Thyroid gland (tissue), 4 donors: ENCODE data around the gene CDC16. TPM values are rescaled to one million over a fixed set of nuclear protein-coding genes. Genes with fewer than 3 reads are reported as not detected.

ENCODE experiments used
- DNase-seq, 2 donors: peaks; one replicate each; pipeline ENCODE4 v3.0.0-alpha.2; 2019
- H3K27ac ChIP-seq, 3 donors: fragments of 200-600 bp; sonication (generic); 1 replicate in 2 of 3; 2 replicates in 1 of 3; pipeline ENCODE4 v1.5.1; 2016 to 2019; ENCODE audit warnings: mild to moderate bottlenecking in 1 of 3, moderate library complexity in 1 of 3
- H3K27me3 ChIP-seq: fragments of 200-600 bp; sonication (generic); one replicate; pipeline ENCODE4 v1.5.1; 2019
- H3K36me3 ChIP-seq, 2 donors: fragments of 200-600 bp; sonication (generic); one replicate each; pipeline ENCODE4 v1.5.1; 2016 to 2019
- H3K4me1 ChIP-seq, 2 donors: fragments of 200-600 bp; sonication (generic); one replicate each; pipeline ENCODE4 v1.5.1; 2017 to 2019
- H3K4me3 ChIP-seq, 3 donors: fragments of 200-600 bp; sonication (generic); replicated peaks in 1 of 3; 1 replicate in 2 of 3; 2 replicates in 1 of 3; pipeline ENCODE4 v1.5.1; 2016; ENCODE audit warnings: mild to moderate bottlenecking in 1 of 3
- H3K9me3 ChIP-seq: fragments of 200-600 bp; sonication (generic); one replicate; pipeline ENCODE4 v1.5.1; 2017
- POLR2A ChIP-seq, 2 donors: fragments of 450-650 bp; IDR thresholded peaks; one replicate each; pipeline ENCODE4 v1.6.1; 2017; ENCODE audit warnings: antibody characterized with exemption in 2 of 2, mild to moderate bottlenecking in 2 of 2, moderate library complexity in 1 of 2
- WGBS, 2 donors: methylation state at CpG; one replicate each; pipeline ENCODE4 v1.1.5; 2017; 5-methylcytosine and 5-hydroxymethylcytosine counted together
- intact Hi-C: fragments of 100-400 bp; cut with DNase I; formaldehyde crosslinking; loops from one replicate; pipeline ENCODE4 v1.15.1; 2023
- total RNA-seq, 4 donors: library from RNA; depleted of rRNA; stranded (reverse); fragments of >200 nt; gene quantifications; one replicate each; pipeline ENCODE4 v1.2.3, GENCODE V29; 2016
- TF ChIP-seq, protein P1 (sequence below), 6 experiments: fragments of 200-600 bp in 3 of 6; fragments of 450-650 bp in 3 of 6; sonication (generic) in 3 of 6; IDR thresholded peaks; one replicate each; pipeline ENCODE4 v1.5.1; 2016 to 2019; ENCODE audit warnings: antibody characterized with exemption in 6 of 6, mild to moderate bottlenecking in 2 of 6, inconsistent platforms in 1 of 6, moderate library complexity in 1 of 6

Gene CDC16
- total RNA-seq, 4 donors from 2014 or later = 43.9 to 63.5 (median 55.5) TPM

GRCh38 chr13:114266241-114266640 is 31.5 kb downstream of the CDC16 start:
- no peak overlapping the region for H3K4me3 ChIP-seq
- 93 to 98% methylated on average over 5 of the region's 5 CpGs for WGBS, 2 donors
- TF ChIP-seq, protein P1, sequence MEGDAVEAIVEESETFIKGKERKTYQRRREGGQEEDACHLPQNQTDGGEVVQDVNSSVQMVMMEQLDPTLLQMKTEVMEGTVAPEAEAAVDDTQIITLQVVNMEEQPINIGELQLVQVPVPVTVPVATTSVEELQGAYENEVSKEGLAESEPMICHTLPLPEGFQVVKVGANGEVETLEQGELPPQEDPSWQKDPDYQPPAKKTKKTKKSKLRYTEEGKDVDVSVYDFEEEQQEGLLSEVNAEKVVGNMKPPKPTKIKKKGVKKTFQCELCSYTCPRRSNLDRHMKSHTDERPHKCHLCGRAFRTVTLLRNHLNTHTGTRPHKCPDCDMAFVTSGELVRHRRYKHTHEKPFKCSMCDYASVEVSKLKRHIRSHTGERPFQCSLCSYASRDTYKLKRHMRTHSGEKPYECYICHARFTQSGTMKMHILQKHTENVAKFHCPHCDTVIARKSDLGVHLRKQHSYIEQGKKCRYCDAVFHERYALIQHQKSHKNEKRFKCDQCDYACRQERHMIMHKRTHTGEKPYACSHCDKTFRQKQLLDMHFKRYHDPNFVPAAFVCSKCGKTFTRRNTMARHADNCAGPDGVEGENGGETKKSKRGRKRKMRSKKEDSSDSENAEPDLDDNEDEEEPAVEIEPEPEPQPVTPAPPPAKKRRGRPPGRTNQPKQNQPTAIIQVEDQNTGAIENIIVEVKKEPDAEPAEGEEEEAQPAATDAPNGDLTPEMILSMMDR (IDR thresholded peaks at IDR 0.05) = no peak
- TF ChIP-seq POLR2A (IDR thresholded peaks at IDR 0.05) = no peak
- no peak overlapping the region for H3K27ac ChIP-seq
- H3K4me1 ChIP-seq = peaks cover 10 to 13% of the 10 kb centered on the region in 2 donors
- peaks cover 57% of the 10 kb centered on the region in 2 donors for H3K36me3 ChIP-seq
- H3K27me3 ChIP-seq = no peaks in the 10 kb centered on the region
- no peaks in the 10 kb centered on the region for H3K9me3 ChIP-seq
- DNase-seq = no peak
- intact Hi-C loops = no loop called here

- no peak for TF ChIP-seq POLR2A (IDR thresholded peaks at IDR 0.05)
- TF ChIP-seq, protein P1 (IDR thresholded peaks at IDR 0.05) = no peak
- Histone ChIP-seq H3K27ac (no peak overlapping the region), H3K27me3 (no peaks in the 10 kb centered on the region), H3K36me3 (peaks cover 59 to 65% of the 10 kb centered on the region in 2 donors), H3K9me3 (no peaks in the 10 kb centered on the region), H3K4me1 (no peaks in the 10 kb centered on the region), H3K4me3 (no peak overlapping the region)
- DNase-seq = no peak
- intact Hi-C loops = no loop called here
- WGBS, 2 donors = 93 to 94% methylated on average over 6 of the region's 6 CpGs
Measured at GRCh38 chr13:114268344-114269280, 33.9 kb downstream of the CDC16 start.

GRCh38 chr13:114269281-114269770 is 34.6 kb downstream of the CDC16 start:
- Histone ChIP-seq H3K27me3 (no peaks in the 10 kb centered on the region), H3K9me3 (no peaks in the 10 kb centered on the region), H3K4me1 (no peaks in the 10 kb centered on the region), H3K4me3 (no peak overlapping the region), H3K27ac (no peak overlapping the region), H3K36me3 (peaks cover 57 to 58% of the 10 kb centered on the region in 2 donors)
- intact Hi-C loops = no loop called here
- DNase-seq = no peak
- WGBS, 2 donors = 89 to 91% methylated on average over 4 of the region's 4 CpGs
- TF ChIP-seq, protein P1 (IDR thresholded peaks at IDR 0.05) = no peak
- TF ChIP-seq POLR2A (IDR thresholded peaks at IDR 0.05) = no peak

- H3K27ac ChIP-seq = no peak overlapping the region
- no peak overlapping the region for H3K4me3 ChIP-seq
- no peaks in the 10 kb centered on the region for H3K9me3 ChIP-seq
- no peaks in the 10 kb centered on the region for H3K4me1 ChIP-seq
- no peak for DNase-seq
- 84 to 96% methylated on average over 2 of the region's 2 CpGs for WGBS, 2 donors
- H3K36me3 ChIP-seq = peaks cover 29 to 33% of the 10 kb centered on the region in 2 donors
- intact Hi-C loops = no loop called here
- TF ChIP-seq POLR2A (IDR thresholded peaks at IDR 0.05) = no peak
- TF ChIP-seq, protein P1 (IDR thresholded peaks at IDR 0.05) = no peak
- H3K27me3 ChIP-seq = no peaks in the 10 kb centered on the region
Measured at GRCh38 chr13:114272977-114273376, 38.3 kb downstream of the CDC16 start.

GRCh38 chr13:114275304-114275703 is 40.6 kb downstream of the CDC16 start:
- 90 to 91% methylated on average over 7 of the region's 7 CpGs for WGBS, 2 donors
- no peaks in the 10 kb centered on the region for H3K27me3 ChIP-seq
- H3K4me3 ChIP-seq = no peak overlapping the region
- intact Hi-C loops = no loop called here
- no peak overlapping the region for H3K27ac ChIP-seq
- peaks cover 6 to 7% of the 10 kb centered on the region in 2 donors for H3K4me1 ChIP-seq
- H3K36me3 ChIP-seq = peaks cover 14 to 19% of the 10 kb centered on the region in 2 donors
- no peak for DNase-seq
- no peak for TF ChIP-seq POLR2A (IDR thresholded peaks at IDR 0.05)
- TF ChIP-seq, protein P1 (IDR thresholded peaks at IDR 0.05) = no peak
- H3K9me3 ChIP-seq = no peaks in the 10 kb centered on the region
